Ureter (tissue), 1 donor: ENCODE data around the gene VPS18. TPM values are rescaled to one million over a fixed set of nuclear protein-coding genes. Genes with fewer than 3 reads are reported as not detected.
A peak's percentile ranks its signal among the peaks of the same experiment; 100 is the strongest.

Experiments
- DNase-seq: peaks from one replicate; pipeline ENCODE4 v3.0.0-alpha.2; 2020; ENCODE audit warnings: low spot score
- total RNA-seq: library from RNA; stranded (reverse); gene quantifications from one replicate; pipeline ENCODE4 v1.2.4, GENCODE V29; 2023
- donor health status: DM: yes; HTN: yes; CAD: no.

VPS18 gene
- total RNA-seq, 1 donor from 2014 or later, result 30.0 TPM

DNA sequence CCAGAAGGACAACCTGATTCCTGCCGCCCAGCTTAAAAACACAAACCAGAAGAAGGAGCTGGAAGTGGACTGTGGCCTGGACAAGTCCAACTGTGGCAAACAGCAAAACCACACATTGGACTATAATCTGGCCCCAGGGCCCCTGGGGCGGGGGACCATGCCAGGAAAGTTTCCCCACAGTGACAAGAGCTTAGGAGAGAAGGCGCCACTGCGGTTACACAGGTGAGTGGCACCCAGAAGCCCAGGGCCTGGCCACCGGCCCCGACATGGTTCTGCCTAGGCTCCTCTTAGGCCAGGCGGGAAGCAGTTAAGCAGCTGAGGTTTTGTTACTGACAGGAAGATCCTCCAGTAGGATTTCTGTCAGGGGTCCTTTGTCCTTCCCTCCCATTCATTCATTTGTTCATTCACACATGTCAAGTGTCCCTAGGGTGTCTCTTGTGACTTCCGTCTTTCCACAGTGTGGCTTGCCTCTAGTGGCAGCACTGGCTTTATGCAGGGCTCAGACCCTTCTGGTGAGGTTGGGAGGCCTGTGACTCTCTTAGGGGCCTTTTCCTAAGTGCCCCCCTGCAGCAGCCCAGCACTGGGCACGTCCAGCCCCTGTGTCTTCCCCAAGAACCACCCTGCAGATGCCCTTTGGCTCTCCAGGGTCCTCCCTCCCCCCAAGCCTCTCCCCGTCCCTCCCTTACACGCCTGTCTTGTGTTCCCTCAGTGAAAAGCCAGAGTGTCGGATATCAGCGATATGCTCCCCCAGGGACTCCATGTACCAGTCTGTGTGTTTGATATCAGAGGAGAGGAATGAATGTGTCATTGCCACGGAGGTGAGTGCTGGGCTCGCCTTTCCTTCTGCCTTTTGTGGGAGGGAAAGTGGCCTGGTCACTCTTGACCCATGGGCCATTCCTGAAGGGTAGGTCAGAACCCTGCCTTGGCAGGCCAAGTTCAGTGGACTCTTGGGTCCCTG lies 42.7 kb downstream of the VPS18 start:
- DNase-seq, result no peak

DNA sequence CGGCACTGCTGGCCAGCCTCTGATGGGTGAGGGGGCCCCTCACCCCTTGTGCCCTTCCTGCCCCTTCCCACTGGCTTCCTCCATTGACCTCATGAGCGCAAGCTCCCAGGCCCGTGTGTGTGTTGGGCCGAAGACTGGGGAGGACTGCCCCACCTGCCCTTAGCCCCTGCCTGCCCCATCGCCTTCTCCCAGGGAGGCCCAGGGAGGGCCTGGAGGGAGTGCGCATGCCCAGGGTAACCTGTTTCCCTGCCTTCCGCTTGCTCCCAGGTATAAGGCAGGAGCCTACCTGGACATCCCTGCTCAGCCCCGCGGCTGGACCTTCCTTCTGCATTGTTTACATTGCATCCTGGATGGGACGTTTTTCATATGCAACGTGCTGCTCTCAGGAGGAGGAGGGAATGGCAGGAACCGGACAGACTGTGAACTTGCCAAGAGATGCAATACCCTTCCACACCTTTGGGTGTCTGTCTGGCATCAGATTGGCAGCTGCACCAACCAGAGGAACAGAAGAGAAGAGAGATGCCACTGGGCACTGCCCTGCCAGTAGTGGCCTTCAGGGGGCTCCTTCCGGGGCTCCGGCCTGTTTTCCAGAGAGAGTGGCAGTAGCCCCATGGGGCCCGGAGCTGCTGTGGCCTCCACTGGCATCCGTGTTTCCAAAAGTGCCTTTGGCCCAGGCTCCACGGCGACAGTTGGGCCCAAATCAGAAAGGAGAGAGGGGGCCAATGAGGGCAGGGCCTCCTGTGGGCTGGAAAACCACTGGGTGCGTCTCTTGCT lies 43.7 kb downstream of the VPS18 start:
- DNase-seq, result no peak

DNA sequence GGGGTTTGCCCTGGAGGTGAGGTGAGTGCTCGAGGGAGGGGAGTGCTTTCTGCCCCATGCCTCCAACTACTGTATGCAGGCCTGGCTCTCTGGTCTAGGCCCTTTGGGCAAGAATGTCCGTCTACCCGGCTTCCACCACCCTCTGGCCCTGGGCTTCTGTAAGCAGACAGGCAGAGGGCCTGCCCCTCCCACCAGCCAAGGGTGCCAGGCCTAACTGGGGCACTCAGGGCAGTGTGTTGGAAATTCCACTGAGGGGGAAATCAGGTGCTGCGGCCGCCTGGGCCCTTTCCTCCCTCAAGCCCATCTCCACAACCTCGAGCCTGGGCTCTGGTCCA lies 44.3 kb downstream of the VPS18 start:
- DNase-seq, result no peak

DNA sequence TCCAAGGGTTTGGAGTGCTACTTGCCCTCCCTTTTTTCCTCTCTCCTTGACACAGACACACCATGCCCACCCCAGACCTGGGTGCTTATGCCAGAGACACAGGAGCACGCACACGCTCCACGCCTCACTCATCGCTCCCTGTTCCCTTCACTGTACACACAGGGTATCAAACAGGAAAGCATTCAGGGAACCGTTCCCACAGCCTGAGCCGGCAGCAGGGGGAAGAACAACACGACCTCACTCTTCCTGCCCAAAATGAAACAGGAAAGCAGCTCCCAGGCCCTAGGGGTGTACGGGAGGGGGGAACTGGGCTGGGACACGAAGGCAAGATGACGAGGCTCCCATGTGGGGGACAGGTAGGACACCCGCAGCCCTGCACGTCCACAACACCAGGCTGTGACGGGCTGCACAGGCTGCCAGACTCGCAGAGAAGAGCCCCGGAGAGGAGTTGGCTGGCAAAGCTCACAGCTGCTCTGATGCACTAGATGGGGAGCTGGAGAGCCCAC lies 46.1 kb downstream of the VPS18 start:
- no peak for DNase-seq

DNA sequence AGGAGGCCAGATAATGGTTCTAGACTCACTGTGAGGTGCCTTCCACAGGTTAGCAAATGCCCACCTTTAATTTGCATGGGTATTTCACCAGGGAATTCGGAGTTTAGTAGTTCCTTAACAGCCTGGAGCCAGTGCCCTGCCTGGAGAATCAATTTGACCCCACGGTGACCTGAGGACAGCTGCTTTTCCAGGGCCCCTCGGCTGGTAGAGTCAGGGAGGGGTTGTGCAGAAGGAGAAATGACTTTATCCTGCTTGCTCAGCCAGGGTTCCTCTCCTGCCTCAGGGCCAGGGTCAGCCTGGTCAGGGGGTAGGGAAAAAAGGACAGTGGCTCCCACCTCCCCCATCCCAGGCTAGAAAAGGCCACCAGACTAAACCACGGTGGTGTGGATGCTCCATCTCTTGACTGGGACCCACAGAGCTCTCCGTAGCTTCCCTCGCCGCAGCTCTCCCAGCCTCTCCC lies 46.8 kb downstream of the VPS18 start:
- DNase-seq, result no peak

DNA sequence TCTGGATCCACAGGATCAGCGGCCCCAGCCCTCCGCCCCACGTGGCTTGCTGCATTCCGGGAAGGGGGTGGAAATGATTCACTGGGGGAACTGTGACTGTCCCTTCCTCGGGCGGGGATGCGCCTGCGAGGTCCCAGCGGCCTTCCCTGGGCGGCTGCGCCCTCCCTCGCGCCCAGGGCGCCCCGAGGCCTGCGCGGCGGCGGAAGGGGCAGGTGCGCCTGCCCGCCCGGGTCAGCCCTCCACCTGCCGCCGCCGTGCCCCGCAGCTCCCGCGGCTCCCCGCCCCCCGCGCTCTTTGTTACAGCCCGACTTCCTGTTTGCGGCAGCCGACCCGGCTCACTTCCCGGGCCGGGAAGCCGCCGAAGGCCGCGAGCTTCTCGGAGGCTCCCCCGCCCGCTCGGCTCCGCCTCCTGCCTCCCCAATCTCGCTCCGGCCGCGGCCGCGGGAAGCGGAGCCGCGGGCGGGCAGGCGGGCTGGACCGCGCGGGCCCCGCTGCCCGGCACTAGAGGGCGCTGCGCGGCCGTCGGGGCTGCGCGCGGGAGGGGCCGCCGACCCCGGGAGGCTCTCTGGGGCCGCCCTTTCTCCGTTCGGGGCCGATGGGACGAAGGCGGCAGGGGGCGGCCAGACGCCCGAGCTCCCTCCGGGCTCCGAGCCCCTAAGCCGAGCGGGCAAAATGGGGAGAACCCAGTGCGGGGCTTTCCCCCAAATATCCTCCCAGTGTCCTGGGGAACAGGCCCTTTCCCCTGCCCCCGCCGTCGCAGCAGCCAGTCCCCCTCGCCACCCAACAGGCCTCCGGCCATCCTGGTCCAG lies 47.5 kb downstream of the VPS18 start:
- peak; percentile 71 for DNase-seq

DNA sequence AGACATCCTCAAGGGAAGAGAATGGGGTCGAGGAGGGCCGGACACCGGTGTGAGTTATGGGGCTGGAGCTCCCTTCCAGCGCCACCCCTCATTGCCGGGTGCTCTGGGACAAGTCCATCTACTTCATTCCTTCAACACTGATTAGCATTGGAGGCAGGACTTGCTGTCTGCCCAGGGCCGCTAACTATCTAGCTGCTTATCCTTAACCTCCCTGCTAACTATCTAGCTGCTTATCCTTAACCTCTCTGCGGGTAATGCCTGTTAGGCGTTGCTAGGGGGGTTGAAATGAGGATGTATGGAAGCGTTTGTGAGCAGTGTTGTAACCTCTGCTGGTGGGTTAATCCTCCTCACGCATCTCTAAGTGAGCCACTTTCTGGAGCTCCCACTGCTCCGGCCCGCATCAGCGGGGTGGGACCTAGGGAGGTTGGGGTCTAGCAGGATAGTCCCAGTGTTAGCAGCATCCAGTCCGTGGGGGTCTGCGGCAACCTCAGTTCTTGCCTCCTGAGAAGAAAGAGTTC lies 48.1 kb downstream of the VPS18 start:
- no peak for DNase-seq

DNA sequence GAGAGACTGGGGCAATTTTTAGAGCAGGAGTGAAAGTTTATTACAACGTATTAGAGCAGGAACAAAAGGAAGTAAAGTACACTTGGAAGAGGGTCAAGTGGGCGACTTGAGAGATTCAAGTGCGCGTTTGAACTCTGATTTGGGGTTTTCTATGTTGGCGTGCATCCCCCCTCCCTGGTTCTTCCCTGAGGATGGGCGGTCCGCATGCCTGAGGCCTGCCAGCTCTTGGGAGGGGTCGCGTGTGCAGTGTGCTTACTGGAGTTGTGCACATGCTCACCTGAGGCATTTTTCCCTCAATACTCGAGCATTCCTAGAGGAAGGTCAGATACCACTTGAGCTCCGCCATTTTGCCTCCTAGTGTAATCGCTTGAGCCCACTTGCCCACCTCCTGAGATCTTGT lies 48.6 kb downstream of the VPS18 start:
- no peak for DNase-seq

DNA sequence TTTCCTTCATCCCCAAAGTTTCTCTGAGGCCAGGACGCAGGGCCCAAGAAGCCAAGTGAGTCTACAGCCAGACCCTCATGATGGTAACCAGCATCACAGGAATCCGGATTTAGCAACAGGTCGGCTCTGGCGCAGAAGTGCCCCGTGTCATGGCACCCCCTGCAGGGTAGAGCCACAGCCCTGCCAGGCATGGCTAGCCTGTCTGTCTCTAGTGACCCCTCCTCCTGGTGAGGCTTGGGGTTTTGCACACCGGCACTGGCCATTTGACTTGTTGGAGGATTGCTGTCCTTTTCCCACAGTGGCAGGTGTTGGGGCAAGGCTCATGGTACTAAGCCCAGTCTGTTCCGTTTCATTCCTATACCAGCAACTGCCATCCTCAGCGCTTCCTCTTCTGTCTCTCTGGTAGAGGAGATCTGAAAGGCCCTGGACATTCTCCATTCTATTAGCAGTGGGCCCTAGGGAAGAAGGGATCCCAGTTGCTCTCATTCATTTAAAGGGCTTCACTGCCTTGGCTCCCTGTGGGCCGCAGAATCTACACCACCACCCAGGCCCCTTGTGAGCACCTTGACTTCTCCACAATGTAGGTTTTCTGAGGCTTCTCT lies 49.6 kb downstream of the VPS18 start:
- DNase-seq, result no peak

DNA sequence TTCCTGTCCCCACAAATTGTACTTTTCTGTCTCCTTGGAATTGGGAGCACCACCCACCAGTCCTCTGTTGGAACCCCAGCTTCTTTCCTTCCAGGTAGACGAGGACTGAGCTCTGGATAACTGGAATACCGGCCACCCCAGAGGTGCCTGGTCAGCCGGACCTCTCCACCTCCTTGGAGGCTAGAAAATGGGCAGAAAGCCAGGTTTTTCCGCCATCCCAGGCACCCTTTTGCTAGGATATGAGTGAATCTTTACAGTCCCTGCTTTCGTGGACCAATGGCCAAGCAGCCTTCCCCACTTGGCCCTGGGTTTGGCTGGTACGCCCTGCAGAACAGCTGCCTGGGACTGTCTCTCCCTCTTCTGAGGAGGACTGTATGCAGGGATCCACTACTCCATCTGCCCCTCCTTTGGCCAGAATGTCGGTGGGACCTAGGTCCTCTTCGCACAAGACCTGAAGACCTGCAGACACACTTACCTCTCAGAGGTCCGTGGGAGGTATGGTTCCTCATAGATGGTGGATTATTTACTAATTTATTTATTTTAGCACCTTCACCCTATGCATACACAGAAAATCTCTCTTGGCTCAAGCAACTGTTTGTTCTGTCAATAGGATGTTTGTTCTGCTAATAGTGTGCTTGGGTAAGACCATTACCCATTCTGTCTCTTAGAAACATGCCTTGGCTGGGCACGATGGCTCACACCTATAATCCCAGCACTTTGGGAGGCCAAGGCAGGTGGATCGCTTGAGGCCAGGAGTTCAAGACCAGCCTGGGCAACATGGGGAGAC lies 50.5 kb downstream of the VPS18 start:
- no peak for DNase-seq

DNA sequence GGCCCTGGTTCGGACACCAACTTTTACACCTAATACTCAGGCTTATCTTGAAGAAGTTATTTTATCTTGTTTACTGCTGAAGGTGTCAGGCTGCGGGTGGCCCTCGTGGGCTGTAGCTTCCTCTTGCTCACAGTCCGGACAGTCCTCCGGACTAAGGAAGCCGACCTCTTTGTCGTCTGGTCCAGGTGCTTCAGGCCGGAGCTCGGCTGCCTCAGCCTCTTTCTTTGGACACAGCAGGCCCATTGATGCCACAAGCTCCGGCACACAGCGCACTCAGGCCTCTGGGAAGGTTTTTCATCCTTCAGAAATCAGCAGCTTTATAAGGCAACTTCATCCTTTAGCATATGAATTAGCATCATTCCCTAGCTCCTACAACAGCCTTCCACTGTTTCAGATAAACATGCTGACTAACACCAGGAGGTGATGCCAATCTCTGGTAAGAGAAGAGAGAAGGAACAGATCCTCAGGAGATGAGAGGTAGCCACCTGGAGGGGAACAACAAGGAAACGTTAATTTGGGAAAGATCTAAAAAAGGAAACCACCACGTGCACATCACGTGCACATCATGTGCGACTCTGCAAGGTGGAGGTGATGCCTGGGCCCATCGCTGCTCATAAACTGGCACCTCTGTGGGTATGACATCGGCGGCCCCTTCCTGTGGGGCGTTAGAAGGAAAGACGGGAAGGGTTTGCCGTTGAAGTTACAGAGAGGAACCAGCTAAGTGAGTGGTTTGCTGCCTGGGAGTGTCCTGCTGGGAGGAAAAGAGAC lies 54.6 kb downstream of the VPS18 start:
- no peak for DNase-seq

DNA sequence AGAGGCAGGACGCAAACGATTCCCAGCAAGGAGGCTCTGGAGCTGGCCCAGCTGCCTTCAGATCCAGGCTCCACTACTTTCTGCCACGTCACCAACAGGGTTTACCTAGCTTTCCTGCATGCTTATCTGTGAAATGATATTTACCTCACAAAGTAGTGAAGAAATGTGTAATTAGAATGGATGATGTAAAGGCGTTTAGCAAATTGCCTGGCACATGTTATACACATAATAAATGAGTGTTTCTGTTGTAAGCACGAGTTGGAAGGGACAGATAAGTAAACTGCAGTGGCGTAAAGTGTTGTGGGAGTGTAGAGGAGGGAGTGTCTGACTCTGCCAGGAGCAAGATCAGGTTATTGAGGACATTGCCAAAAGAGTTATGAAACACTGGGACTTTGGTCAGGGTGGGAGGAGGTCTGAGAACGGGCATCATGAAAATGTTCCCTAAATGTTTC lies 55.5 kb downstream of the VPS18 start:
- no peak for DNase-seq

DNA sequence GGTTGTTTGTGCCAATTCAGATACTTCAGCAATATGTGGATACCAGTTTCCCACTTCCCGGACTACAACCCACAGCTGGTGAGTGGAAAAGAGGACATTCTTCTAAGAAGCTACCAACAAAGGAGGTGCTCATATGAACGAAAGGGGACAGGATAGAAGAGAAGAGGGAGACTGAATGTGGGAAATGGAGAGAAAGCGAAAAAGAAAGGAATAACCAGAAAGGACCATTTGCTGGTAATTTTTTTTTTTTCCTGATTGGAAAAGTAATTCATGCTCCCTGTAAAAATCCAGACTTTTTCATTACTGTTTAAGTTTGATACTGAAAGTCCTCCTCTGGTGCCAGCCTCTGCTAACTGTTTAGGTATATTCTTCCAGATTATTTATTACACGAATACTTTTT lies 57.5 kb downstream of the VPS18 start:
- DNase-seq, result no peak

DNA sequence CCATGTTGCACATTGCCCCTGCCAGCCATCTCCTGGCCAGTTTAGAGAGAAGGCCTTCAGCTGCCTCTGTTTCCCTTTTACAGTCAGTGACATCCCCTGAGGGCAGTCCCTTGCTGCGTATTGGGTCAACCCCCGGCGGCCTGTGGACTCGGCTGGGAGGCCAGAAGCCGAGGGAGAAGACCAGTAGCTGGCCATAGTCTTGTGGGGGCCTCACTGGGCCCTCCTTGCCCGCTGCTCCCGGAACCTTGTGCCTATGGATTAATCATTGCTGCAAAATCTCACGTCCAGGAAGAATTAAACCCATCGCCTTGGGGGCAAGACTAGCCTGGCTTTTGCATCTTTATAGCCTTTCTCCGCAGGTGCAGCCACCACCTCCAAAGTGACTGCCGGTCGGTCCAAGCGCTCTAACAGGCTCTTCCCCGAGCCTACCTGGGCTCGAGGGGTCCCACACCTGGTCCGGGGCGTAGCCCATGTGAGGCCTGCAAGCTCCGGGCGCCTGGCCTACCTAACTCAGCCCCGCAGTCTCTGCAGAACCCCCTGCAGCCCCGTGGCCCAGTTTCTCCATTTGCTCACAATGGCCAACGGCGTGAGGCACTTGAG lies 58.2 kb downstream of the VPS18 start:
- no peak for DNase-seq

DNA sequence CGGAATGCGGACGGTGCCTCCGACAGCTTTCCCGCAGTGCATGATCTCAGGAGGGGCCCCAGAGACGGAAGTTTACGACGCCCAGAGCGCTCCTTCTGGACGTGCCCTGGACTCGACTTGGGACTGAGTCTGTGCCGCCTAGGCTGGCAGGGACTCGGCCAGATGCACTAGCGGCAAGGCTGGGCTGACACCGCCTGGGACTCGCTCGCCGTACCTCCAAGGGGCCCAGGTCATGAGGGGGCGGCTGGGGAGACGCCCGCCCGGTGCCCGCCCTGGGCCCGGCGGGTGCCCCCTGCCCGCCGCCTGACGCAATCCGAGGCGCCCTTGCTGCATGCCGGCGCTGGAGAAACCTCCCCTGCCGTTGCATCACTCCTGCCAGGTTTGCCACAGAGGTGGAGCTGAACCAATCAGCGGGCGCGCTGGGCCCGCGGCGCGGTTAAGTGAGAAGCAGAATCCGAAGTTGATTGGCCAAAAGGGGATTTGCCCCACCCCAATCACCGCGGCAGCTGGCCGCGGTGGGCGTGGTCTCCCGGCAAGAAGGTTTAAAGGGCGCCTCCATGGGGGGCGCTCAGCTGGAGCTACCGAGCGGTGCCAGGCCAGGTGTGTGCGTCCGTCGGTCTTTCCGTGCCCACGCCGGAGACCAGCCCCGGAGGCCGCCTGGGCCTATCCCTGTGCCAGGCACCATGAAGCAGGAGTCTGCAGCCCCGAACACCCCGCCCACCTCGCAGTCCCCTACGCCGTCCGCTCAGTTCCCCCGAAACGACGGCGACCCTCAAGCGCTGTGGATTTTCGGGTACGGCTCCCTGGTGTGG lies 58.9 kb downstream of the VPS18 start, which contains the start of gene CHAC1:
Gene CHAC1, plus strand, starts transcription at position 571 of the 812 bp plus-strand sequence. Its CDS starts 113 bp downstream, at position 684.
- DNase-seq, result peak; percentile 95
